Neutrophil (primary cell): Measurements from ENCODE around the gene HPSE2.

Source experiments
- H3K27ac ChIP-seq: fragments of 200-600 bp; sonication (generic); 2 replicates; pipeline ENCODE4 v1.5.1; 2016; ENCODE audit warnings: mild to moderate bottlenecking, moderate library complexity
- H3K27me3 ChIP-seq: fragments of 200-600 bp; sonication (generic); 2 replicates; pipeline ENCODE4 v1.6.0; 2016; ENCODE audit warnings: mild to moderate bottlenecking
- H3K36me3 ChIP-seq: fragments of 200-600 bp; sonication (generic); 2 replicates; pipeline ENCODE4 v1.5.1; 2017
- H3K4me1 ChIP-seq, 2 experiments: fragments of 200-600 bp in 1 of 2; sonication (generic) in 1 of 2; 1 replicate in 1 of 2; 2 replicates in 1 of 2; pipeline versions ENCODE4 v1.5.1 to v1.6.1; 2013 to 2016; ENCODE audit warnings: low read depth in 1 of 2, low read length in 1 of 2, mild to moderate bottlenecking in 1 of 2, moderate library complexity in 1 of 2; ENCODE audit not compliant: control insufficient read depth in 1 of 2, insufficient read depth in 1 of 2
- H3K4me3 ChIP-seq, 2 experiments: fragments of 200-600 bp in 1 of 2; sonication (generic) in 1 of 2; 1 replicate in 1 of 2; 2 replicates in 1 of 2; pipeline ENCODE4 v1.5.1; 2013 to 2016; ENCODE audit warnings: low read depth in 1 of 2, low read length in 1 of 2, mild to moderate bottlenecking in 1 of 2, moderate library complexity in 1 of 2
- H3K9me3 ChIP-seq: fragments of 200-600 bp; sonication (generic); 2 replicates; pipeline ENCODE4 v1.5.1; 2016
- CTCF ChIP-seq: fragments of 200-600 bp; sonication (generic); IDR thresholded peaks from 2 replicates; pipeline ENCODE4 v1.5.1; 2016; ENCODE audit warnings: antibody characterized with exemption

The HPSE2 gene

GRCh38 chr10:98423691-98424120, 811.9 kb downstream of the HPSE2 start:
- Histone ChIP-seq H3K36me3 (peaks cover 98% of the 10 kb centered on the region), H3K27me3 (no peaks in the 10 kb centered on the region), H3K9me3 (no peaks in the 10 kb centered on the region), H3K27ac (no peak overlapping the region), H3K4me1 (no peaks in the 10 kb centered on the region), H3K4me3 (no peak overlapping the region)
- no peak for TF ChIP-seq CTCF

DNA sequence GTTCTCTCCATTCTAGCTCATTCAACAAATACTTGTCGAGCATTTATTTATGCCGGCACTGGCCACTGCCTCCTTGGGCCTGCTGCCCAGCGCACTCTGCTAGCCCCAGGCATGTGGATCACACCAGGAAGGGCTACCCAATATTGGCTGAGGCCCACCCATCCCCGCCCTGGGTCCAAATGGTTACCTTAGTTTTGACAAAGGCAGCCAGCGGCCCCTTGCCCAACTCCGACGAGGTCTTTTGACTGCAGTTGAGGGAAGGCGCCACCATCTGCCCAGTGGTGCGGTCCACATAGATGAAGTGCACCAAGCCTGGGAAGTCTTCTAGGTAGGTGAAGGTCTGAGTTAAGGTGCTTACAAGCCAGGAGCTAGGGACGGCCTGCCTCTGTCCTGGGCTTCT, 813.5 kb downstream of the HPSE2 start:
- H3K4me3 ChIP-seq: no peak overlapping the region
- TF ChIP-seq CTCF: no peak
- H3K27ac ChIP-seq: no peak overlapping the region
- H3K27me3 ChIP-seq: no peaks in the 10 kb centered on the region
- peaks cover 100% of the 10 kb centered on the region for H3K36me3 ChIP-seq
- H3K4me1 ChIP-seq: no peaks in the 10 kb centered on the region
- no peaks in the 10 kb centered on the region for H3K9me3 ChIP-seq

GRCh38 chr10:98420786-98421185, 814.9 kb downstream of the HPSE2 start:
- Histone ChIP-seq H3K27ac (no peak overlapping the region), H3K4me1 (no peaks in the 10 kb centered on the region), H3K36me3 (peaks cover 100% of the 10 kb centered on the region), H3K27me3 (no peaks in the 10 kb centered on the region), H3K9me3 (no peaks in the 10 kb centered on the region), H3K4me3 (no peak overlapping the region)
- TF ChIP-seq CTCF: no peak

DNA sequence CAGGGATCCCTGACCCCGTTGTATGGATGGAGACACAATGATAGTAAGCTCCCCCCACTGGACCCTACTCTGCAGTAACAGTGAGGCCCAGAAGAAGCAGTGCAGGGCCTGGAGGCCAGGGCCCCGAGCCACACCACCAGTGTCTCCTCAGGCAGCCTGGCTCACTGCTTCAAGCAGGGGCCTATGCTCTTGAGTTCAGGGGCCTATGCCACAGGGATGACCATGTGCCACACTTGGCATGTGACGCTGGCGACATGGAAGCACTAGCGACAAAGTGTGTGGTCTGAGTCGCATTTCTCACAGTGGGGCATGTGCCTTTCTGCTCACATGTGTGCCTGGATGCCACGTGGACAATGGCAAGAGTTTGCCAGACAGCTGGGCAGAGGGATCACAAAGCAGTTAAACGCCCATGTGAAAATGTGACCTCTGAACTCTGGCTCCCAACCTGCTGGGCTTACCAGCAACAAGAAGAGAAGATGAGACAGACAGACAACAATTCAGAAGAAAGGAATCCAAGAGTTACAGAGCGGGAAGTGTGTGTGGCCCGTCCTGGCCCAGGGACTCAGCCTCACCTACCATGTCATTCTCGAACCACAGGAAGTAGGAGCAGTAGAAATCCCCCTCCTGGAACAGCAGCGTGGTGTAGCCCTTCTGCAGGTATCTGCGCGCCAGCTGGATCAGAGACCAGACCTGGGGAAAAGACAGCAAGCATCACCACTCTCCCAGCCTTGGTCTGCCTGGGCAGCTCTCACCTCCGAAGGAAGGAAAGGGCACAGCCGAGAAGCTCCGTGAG, 816.0 kb downstream of the HPSE2 start:
- TF ChIP-seq CTCF: no peak
- Histone ChIP-seq H3K9me3 (no peaks in the 10 kb centered on the region), H3K36me3 (peaks cover 100% of the 10 kb centered on the region), H3K4me1 (peaks cover 0 to 4% of the 10 kb centered on the region in 2 experiments), H3K27ac (no peak overlapping the region), H3K4me3 (no peak overlapping the region), H3K27me3 (no peaks in the 10 kb centered on the region)

- H3K27me3 ChIP-seq: no peaks in the 10 kb centered on the region
- H3K27ac ChIP-seq: no peak overlapping the region
- peaks cover 94% of the 10 kb centered on the region for H3K36me3 ChIP-seq
- no peaks in the 10 kb centered on the region for H3K9me3 ChIP-seq
- H3K4me3 ChIP-seq: no peak overlapping the region
- H3K4me1 ChIP-seq: peaks cover 0 to 4% of the 10 kb centered on the region in 2 experiments
- no peak for TF ChIP-seq CTCF
Measured at GRCh38 chr10:98418665-98419468, 816.8 kb downstream of the HPSE2 start.
